Renal cortical epithelial cell (primary cell): ENCODE measurements around the gene PICALM. TPM values are rescaled to one million over a fixed set of nuclear protein-coding genes. Genes with fewer than 3 reads are reported as not detected.
A peak's percentile ranks its signal among the peaks of the same experiment; 100 is the strongest.

Source experiments
- DNase-seq: peaks from one replicate; pipeline ENCODE4 v3.0.0-alpha.2; 2011; ENCODE audit warnings: low read depth
- total RNA-seq: library from RNA; depleted of rRNA; stranded (reverse); fragments of >200 nt; gene quantifications from 2 replicates; pipeline ENCODE4 v1.2.3, GENCODE V29; 2014

PICALM gene
- total RNA-seq, 1 donor from 2014 or later: 580 TPM

DNA sequence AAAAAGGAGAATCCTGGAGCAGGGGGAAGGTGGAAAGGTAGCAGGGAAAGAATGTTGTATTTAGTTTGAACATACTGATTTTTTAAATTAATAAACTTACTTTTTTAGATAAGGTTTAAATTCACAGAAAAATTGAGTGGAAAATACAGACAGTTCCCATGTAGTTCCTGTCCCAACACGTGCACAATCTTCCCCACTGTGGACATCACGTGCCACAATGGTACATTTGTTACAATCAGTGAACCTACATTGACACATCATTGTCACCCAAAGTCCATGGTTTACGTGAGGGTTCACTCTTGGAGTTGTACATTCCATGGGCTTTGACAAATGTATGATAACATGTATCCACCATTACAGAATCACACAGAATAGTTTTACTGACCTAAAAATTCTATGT is 10.5 kb upstream of the PICALM start:
- no peak for DNase-seq

DNA sequence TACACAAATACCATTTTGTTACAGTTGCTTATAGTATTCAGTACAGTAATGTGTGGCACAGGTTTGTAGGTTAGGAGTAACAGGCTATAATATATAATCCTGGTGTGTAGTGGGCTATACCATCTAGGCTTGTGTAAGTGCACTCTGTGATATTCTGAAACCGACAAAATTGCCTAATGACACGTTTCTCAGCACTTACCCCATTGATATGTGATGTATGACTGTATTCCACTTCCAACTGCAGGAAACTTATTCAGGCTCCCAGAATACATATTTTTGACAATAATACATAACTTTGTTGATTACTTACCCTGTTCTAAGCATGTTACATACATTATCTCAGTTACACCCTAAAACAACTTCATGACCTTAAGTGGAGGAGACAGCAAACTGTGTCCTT is 5.1 kb upstream of the PICALM start:
- DNase-seq: no peak

DNA sequence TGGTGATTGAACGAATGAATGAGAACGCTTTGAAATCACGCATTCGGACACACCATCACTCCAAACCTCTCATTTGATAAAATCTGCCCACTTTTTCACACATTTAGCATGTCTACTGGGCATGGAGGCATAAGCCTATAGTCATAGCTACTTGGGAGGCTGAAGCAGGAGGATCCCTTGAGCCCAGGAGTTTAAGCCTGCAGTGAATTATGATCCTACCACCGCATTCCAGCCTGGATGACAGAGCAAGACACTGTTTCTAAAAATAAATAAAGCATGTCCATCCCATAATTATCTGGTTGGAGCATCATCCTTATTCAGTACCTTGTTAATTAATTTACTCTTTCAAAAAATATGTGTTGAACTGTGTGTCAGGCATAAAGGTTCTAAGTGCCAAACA is 3.3 kb upstream of the PICALM start:
- no peak for DNase-seq

DNA sequence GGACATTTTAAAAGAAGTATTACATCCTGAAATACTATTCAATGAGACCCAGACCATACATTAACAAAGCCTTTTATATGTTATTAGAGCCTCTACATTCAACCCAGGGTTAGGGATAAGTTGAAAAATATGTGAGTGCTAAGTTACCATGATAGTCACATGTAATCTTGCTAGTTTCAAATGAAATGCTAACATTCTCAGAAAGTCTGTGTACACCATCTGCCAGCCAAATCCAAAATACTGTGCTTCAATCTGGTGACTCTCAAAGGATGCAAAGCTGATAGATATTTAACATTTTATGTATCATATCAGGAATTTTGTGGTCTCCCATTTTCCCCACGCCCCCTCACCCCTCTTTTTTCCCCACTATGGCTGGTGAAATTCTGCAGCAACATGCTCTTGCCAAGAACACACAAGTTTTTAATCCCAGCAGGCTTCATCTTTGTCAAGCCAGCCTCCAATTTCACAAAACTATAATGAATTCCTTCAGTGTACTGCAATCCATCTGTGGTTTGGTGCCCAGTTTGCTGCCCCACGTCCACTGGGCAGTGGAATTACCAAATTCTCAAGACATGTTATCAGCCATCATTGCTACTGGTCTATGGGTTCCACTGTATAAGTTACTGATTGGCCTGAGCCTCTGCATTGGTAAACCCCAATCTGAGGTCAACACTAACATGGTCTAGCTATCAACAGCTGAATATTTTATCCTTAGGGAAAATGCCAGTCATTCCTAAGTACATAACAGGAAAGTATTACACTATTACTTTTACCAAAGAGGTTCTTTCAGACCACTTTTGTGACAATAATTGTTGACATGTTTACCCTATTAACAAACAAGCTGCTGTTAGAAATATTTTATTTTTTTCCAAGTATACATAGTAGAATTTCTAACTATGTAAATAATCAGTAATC is 1.5 kb upstream of the PICALM start:
- peak; percentile 46 for DNase-seq

DNA sequence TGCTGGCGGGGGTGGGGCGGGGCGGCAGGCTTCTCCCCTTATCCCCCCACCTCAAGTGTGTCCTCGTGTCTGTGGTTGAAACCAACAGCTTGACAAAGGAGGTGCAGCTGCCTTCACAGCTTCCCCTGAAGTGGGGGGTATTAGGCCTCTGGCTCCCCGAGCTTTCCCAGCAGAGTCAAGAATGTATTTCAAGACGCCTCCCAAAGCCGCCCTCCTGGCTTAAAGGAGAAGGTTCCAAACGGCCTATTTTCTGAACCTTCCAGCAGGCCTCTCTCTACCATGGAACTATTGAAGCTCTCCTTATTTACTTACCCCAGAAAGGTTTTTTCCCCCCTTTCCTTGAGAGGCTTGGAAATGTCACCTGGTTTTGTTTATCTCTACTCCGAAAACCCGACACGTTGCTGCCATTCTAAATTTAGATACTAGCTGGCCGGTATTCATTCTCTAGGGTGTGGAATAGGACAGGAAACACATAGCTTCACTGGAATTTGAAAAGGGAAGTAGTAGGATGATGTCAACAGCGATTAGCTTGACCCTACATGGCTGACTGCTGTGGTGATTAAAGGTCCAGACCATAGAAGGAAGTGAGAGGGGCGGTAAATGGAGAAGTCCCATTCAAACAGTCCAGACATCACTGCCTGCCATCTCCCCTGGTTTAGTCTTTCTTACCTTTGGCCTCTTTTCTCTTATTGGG is 671 bp upstream of the PICALM start:
- DNase-seq: peak; percentile 97

DNA sequence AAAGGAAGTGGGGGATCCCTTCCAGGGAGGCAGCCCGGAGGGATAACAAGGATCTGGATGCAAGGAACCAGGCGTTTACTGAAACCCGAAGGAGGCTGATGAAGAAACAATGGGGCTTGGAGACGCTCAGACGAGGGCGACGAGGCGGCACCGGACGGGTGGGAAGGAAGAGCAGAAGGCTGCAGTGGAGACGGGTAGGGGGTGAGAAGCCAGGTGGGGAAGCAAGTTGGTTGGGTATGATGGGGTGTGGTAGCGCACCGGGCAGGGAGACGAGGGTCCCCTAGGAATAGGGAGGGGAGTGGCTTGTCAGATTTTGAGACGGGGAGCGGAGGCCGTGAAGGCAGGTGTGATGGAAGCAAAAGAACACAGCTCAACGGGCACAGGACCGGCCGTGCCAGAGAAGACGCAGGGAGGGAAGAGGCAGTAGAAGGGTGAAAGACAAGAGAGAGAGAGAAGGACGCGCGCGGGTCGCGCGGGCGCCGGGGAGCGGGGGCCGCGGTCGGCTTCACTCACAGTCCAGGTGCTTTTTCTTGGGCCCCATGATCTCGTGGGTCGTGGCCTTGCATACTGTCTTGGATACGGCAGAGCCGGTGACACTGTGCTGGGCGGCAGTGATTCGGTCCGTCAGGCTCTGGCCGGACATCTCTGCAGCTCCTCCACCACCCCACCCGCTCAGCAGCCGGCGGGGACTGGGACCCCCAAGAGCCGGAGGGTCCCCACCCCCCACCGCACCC is 579 bp downstream of the PICALM start:
- DNase-seq: no peak

DNA sequence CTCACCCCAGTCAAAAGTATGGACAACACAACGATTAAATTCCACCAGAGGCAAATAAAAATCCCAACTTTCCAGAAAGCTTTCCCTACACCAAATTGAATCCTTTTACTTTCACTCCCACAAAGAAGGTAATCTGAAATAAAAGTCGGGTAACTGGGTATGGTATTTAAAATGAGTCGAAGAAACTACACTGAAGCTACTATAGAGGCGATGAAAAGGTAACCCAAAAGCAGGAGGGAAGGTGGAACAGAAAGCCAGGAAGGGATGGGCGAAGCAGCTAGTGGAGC is 1.1 kb downstream of the PICALM start:
- DNase-seq: no peak

DNA sequence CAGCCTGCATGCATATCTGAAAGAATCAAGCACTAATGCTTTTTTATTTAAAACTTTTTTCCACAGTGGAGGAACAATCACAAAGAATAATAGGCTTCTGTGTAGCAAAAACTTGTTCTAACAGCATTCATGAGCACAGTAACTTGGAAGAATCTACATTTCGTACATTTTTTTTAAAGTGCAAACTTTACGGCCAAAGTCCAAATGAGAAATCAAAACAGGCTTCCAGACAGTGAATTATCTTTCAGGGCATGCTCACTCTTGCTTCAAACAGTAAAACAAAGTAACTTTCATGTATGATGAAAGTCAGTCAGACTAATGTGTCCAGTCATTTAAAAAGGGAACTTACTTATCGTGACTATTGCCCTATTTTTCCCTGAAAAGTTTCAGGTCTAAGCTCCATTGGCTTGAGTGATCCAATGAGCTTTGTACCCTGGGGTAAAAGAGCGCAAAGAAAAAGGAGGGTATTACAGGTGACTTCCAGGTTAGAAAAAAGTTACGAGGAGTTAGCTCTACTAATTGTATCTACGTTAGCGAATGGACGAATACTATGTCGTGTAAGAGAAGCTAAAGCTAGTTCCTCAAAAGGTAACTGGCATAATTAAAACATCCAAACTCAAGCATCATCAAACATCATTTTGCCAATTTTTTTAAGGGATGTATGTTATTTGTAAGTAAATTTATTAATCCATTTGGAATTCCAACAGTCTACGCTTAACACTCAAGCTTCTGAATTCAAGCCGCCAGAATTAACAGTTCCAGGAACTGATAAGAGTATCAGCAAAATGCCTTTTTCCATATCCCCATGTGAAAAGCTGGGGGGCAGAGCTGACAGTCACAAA is 1.7 kb downstream of the PICALM start:
- DNase-seq: peak; percentile 31

DNA sequence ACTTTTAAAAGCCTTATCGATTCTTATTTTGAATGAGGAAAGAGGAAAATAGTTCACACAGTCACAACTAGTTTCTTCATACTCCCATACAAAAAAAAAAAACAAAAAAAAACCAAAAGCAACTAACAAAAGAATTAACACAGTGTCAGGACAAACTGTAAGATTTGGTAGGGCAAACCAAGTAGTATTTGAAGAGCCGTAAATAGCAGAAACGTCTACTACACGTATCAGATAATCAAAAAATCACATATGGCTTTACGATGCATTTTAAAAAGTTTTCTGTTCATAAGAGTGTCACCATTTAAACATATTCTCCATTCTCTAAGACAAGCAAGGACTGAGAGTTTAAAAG is 2.3 kb downstream of the PICALM start:
- DNase-seq: no peak

DNA sequence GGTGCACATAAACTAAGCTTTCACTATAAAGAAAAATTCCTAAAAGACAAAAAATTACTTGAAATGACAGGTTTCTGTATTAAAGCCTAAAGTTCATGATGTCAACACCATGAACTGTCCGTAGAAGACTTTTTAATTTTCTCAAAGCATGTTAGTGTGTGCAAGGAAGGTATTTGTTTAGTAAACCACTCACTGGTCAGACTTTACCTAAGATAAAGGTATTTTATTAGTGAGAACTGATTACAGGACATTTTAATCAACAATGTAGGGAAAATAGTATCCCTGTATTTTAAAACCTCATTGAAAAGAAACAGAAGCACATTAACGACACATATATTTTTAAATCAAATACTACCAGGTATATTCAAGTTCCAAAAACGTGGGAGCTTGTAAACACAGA is 2.9 kb downstream of the PICALM start:
- DNase-seq: no peak

DNA sequence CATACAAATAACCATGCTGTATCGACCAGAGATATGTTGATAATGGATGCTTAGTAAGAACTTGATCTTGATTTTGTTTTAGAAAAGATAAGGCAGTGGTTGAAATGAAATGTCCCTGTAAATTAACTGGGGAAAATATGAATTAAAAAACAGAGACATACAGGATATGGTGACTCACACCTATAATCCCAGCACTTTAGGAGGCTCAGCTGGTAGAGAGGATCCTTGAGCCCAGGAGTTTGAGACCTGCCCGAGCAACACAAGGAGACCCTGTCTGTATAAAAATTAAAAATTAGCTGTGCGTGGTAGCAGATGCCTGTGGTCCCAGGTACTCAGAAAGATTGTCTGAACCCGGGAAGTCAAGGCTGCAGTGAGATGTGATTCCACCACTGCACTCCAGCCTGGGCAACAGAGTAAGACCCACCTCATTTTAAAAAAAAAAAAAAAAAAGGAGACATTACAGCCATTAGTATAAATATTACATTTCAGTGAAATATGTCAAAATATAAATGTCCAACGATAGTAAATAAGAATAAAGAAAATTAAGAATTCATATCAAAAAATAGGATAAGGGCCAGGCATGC is 4.6 kb downstream of the PICALM start:
- no peak for DNase-seq

DNA sequence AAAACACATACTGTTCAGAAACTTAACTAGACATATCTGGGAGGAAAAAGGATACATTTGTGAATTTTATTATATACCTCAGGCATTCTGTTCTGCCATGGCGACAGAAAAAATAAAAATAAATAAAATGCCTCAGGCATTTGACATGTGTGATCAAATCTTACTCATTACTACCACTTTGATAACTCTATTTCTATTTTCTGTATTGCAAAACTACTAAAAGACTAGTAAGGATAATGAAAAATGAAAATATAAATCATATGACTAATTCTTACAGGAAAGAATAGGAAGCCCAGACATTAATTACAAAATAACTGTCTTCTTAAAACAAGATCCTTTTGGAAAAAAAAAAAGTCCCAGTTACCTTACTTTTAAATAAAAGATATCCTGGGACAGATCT is 5.3 kb downstream of the PICALM start:
- peak; percentile 44 for DNase-seq

DNA sequence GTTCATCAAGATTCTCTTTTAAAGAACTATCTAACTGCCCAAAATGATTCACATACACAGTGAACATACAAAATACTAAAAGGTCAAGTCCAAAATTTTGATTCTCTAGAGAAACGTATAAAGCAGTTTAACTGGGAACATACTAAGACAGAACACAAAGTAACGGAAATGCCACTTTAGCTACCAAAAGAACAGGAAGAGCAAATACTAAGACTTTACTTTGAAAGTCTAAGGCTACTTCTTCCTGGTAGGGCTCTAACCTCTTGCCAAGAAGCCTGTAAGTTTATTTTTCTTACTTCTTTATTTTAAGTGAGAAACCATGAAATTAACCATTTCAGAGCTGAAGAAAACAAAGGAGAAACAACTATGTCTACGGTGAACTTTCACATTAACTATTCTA is 6.2 kb downstream of the PICALM start:
- DNase-seq: peak; percentile 36

DNA sequence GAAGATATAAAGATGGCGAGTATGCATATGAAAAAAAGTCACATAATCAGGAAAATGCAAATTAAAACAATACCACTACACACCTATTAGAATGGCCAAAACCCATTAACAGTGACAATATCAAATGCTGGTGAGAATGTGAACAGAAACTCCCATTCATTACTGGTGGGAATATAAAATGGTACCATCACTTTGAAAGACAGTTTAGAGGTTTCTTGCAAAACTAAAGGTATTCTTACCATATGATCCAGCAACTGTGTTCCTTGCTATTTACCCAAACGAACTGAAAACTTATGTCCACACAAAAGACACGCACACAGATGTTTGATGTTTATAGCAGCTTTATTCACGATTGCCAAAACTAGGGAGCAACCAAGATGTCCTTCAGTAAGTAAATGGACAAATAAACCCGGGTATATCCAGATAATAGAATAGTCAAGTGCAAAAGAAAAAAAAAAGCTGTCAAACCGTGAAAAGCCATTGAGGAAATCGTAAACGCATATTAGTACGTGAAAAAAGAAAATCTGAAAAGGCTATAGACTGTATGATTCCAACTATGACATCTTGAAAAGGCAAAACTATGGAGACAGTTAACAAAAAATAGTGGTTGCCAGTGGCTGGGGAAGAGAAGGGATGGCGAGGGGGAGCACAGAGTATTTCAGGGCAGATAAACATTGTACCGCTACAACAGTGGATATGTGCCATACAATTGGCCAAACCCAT is 7.2 kb downstream of the PICALM start:
- DNase-seq: no peak

DNA sequence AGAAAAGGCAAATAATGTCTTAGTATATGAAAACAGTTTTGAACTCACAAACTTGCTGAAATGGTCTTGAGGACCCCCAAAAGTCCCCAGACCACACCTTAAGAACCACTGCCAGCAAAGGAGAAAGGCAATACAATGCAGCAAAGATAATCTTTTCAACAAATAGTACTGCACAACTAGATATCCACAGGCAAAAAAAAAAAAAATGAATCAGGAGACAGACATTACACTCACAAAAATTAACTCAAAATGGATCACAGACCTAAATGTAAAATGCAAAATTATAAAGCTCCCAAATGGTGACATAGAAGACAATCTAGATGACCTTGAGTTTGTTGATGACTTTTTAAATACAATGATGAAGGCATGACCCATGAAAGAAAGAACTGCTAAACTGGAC is 8.3 kb downstream of the PICALM start:
- no peak for DNase-seq

DNA sequence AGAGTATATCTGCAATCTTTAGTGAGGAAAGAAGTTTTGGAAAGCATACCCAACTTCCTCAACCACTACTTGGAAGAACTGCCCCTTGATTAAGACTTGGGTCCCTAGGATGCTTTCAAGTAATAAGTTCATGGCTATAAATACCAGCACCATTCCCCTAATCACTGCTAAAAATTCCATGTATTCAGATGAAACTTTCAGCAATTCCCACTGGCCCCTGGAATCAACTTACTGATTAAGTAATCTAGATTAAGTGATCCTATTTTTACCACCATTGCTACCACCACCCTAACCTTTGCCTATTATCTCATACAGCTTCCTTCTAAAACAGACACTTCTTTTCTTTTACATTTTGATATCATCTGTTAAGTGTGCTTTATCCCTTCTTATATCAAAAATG is 10.5 kb downstream of the PICALM start:
- DNase-seq: no peak

DNA sequence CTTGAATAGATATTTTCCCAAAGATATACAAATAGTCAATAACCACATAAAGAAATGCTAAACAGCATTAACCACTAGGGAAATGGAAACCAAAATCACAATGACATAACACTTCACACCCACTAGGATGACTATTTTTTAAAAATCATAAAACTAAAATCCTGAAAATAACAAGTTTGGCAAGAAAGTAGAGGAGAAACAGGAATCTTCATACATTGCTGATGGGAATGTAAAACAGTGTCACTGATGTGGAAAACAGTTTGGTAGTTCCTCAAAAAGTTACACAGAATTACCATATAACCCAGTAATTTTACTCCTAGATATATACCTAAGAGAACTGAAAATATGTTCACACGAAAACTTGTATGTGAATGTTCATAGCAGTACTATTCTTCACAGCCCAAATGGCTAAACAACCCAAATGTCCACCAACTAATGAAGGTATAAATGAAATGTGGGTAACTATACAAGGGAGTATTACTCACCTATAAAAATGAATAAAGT is 12.5 kb downstream of the PICALM start:
- no peak for DNase-seq

DNA sequence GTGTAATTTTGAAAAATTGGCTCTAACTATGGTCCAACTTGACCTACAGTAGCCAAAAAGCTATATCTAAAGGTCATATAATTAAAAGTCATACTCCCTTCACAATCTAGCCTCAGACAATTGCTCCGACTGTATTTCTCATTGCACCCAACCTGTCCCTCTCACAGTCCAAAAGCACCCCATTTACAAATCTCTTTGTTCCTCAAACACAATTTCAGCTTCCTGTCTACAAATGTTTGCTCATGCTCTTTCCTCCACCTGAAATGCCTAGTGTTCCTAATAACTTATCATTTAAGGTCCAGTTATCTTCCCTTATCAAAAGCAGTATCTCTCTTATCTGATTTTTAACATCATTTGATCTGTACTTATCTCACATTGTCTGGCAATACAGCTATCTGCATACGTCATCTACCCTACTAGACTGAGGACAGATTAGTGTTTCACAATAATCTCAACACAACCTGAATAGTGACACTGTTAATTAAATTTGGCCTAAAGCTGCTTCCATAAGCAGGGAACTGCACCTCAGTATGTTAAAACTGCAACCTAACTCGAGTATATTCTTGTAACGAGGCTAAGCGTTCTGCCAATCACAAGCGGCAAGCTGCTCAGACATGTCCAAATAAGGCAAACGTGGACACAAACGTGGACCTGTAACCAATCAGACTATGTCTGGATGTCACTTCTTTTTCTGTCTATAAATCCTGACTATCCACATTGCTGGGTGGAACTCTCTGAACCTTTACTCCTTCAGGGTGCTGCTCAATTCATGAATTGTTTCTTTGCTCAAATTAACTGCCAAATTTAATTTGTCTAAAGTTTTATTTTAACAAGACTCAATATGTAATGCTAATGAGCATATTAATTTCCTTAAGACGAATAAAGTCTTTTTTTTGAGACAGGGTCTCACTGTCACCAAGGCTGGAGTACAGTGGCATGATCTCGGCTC is 15.9 kb downstream of the PICALM start:
- DNase-seq: no peak

DNA sequence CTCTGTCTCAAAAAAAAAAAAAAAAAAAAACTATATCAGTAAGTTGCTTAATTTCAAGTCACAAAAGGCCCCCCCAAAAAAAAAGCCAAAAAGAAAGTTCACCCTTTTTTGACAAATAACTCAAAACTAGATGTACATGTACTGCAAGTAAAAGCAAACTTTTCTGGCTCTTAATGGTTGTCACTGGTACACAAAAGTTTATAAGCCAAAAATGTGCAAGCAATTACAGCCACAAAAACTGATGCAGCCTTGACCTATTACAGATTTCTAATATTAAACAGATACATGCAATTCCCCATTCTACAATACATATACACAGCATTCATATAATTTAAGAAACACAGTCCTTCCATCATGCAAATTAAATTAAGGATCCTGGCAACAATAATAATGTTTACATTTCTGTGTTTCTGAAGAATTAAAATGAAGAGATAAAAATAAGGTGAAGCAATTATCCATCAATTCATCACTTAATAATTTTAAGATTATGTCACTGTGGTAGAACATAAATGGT is 18.6 kb downstream of the PICALM start:
- no peak for DNase-seq
